ENCODE data around the gene TMEM108.

GRCh38 chr3:133081016-133081415 is 42.8 kb downstream of the TMEM108 start:
- TF ChIP-seq, protein P1, sequence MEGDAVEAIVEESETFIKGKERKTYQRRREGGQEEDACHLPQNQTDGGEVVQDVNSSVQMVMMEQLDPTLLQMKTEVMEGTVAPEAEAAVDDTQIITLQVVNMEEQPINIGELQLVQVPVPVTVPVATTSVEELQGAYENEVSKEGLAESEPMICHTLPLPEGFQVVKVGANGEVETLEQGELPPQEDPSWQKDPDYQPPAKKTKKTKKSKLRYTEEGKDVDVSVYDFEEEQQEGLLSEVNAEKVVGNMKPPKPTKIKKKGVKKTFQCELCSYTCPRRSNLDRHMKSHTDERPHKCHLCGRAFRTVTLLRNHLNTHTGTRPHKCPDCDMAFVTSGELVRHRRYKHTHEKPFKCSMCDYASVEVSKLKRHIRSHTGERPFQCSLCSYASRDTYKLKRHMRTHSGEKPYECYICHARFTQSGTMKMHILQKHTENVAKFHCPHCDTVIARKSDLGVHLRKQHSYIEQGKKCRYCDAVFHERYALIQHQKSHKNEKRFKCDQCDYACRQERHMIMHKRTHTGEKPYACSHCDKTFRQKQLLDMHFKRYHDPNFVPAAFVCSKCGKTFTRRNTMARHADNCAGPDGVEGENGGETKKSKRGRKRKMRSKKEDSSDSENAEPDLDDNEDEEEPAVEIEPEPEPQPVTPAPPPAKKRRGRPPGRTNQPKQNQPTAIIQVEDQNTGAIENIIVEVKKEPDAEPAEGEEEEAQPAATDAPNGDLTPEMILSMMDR (IDR thresholded peaks at IDR 0.05) = no peak
- TF ChIP-seq NFIC (IDR thresholded peaks at IDR 0.05; ENCODE audit: borderline replicate concordance) (no peak), POLR2AphosphoS5 (IDR thresholded peaks at IDR 0.05; ENCODE audit: low read depth, low read length) (no peak), TCF12 (IDR thresholded peaks at IDR 0.05) (no peak), MEF2A (IDR thresholded peaks at IDR 0.05; ENCODE audit: borderline replicate concordance, low read depth) (no peak), RAD21 (IDR thresholded peaks at IDR 0.05; ENCODE audit: low read length) (no peak), SIN3A (IDR thresholded peaks at IDR 0.05; ENCODE audit: borderline replicate concordance, low read depth, low read length) (no peak), FOSL2 (IDR thresholded peaks at IDR 0.05; ENCODE audit: borderline replicate concordance, low read depth) (no peak), TEAD4 (IDR thresholded peaks at IDR 0.05; ENCODE audit: borderline replicate concordance, insufficient read depth) (no peak), CHD2 (IDR thresholded peaks at IDR 0.05; ENCODE audit: low read length, partially characterized antibody) (no peak), TAF1 (IDR thresholded peaks at IDR 0.05; ENCODE audit: borderline replicate concordance, low read depth, low read length) (no peak)
- TF ChIP-seq, protein P2, sequence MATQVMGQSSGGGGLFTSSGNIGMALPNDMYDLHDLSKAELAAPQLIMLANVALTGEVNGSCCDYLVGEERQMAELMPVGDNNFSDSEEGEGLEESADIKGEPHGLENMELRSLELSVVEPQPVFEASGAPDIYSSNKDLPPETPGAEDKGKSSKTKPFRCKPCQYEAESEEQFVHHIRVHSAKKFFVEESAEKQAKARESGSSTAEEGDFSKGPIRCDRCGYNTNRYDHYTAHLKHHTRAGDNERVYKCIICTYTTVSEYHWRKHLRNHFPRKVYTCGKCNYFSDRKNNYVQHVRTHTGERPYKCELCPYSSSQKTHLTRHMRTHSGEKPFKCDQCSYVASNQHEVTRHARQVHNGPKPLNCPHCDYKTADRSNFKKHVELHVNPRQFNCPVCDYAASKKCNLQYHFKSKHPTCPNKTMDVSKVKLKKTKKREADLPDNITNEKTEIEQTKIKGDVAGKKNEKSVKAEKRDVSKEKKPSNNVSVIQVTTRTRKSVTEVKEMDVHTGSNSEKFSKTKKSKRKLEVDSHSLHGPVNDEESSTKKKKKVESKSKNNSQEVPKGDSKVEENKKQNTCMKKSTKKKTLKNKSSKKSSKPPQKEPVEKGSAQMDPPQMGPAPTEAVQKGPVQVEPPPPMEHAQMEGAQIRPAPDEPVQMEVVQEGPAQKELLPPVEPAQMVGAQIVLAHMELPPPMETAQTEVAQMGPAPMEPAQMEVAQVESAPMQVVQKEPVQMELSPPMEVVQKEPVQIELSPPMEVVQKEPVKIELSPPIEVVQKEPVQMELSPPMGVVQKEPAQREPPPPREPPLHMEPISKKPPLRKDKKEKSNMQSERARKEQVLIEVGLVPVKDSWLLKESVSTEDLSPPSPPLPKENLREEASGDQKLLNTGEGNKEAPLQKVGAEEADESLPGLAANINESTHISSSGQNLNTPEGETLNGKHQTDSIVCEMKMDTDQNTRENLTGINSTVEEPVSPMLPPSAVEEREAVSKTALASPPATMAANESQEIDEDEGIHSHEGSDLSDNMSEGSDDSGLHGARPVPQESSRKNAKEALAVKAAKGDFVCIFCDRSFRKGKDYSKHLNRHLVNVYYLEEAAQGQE (IDR thresholded peaks at IDR 0.05; ENCODE audit: low read depth, low read length) = no peak

All from SK-N-SH (cell line).